CD4-positive, alpha-beta T cell treated with Interleukin-6 at 100 ng/mL for 8 hours (primary cell): Measurements from ENCODE around the gene PGM2L1.

Experiments
- DNase-seq: peaks from one replicate; pipeline ENCODE4 v3.0.0-alpha.2; 2020; ENCODE audit warnings: mixed read lengths, low spot score

PGM2L1 gene

GRCh38 chr11:74297484-74297883, 100.7 kb downstream of the PGM2L1 start:
- no peak for DNase-seq

GRCh38 chr11:74288911-74289310, 109.3 kb downstream of the PGM2L1 start:
- DNase-seq: no peak

DNA sequence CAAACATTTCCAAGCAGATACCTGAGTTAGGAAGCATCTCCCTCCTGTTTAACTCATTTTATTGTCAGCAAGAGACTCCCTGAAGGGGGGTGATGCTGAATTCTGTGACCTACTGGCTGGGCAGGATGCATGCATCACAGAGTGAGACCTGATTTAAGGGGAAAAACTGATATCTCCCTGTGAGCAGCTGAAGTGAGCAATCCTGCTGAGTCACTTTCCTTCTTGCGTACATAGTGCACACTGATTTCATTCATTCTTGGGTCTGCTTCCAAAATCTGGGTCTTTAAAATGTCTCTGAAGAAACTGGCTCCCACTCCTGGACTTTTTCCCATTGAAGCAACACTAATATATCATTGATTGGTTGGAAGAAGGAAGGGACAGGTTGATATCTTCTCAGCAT, 110.1 kb downstream of the PGM2L1 start:
- no peak for DNase-seq

GRCh38 chr11:74284466-74284865, 113.8 kb downstream of the PGM2L1 start:
- no peak for DNase-seq

DNA sequence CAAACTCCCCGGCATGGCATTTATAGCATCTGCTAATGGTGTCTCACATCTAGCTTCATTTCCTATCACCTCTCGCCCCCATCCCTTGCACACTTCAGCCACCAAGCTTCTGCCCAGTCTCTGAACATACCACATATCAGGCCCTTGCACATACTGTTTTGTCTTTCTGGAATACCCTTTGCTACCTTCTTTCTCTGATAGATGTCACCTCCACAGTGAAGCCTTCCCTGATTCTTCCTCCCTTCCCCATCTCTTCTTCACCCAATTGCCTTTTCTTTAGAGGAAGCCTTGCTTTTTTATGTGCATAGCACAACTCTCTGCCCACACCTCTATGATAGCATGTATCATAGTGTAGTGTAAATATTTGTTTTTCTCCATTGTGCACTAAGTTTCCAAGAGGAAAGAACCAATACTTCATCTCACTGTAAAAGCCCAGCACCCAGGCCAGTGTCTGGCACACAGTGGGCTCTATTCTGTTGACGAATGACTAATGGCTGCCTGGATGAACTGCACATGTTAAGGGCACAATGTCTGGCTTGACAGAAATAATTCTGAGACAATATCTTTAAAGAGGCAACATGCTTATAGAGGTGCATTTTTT, 114.6 kb downstream of the PGM2L1 start:
- no peak for DNase-seq

DNA sequence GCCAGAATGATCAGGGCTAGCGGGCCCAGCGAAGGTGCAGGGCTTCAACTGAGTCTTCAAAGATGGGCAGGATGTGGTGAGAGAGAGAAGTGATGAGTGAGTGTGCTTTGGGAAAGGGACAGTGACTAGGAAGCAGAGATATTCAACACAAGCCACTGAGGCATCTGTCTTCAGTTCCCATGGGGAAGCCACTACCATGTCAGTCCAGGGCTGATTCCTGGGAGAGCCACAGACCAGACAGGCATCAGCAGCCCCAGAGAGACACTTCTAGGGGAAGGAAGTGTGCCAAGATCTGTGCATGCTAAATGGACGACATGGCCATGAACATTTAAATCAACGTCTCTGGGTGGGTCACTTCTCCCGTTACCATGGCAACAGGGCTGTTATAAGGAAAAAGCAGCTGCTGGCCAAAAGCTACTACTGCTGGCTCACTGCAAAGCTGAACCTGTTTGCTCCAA, 115.3 kb downstream of the PGM2L1 start:
- no peak for DNase-seq

DNA sequence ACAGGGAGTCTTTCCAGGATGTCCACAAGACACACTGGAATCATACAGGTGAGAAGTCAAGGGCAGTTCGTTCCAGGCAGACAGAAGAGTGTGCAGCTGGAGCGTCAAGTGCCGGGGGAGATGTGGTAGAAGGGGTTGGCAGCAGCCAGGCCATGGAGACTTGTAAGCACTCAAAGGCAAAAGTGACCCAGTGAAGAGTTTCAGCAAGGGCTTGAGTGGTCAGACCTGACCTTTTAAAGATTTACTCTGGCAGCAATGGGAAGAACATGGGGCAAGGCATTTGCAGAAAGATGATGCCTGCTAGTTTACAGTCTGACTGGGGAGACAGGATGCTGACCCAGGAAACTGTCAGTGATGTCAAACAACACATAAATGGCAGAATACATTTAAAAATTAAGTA, 115.8 kb downstream of the PGM2L1 start:
- DNase-seq: no peak

DNA sequence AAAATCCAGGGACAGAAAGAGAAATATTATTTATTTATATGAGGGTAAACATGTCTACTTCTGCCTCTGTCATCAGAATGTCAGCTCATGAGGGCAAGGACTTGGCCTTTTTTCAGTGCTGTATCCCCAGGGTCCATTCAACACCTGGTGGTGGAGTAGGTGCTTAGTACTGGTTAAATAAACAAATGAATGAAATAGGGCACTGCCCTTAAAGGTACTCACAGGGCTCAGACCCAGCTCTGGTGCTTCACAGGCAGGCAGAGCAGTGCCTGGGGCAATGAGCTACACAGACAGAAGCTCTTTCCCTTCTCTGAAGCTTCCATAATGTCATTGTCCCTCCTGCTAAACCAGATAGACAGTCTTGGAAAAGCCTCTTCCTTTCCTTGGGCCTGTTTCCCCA, 117.7 kb downstream of the PGM2L1 start:
- no peak for DNase-seq
